K562 (cell line): ENCODE measurements around the gene PTCD3. TPM values are rescaled to one million over a fixed set of nuclear protein-coding genes. Genes with fewer than 3 reads are reported as not detected.

ENCODE experiments used
- BACH1 ChIP-seq: fragments of 200-800 bp; sonication (Bioruptor generic); IDR thresholded peaks from 2 replicates; pipeline ENCODE4 v1.6.1; 2016; ENCODE audit warnings: missing genetic modification characterization, missing compliant biosample characterization
- CTCFL ChIP-seq: IDR thresholded peaks from 2 replicates; pipeline ENCODE4 v1.6.1; 2011; ENCODE audit warnings: borderline replicate concordance, low read depth, mild to moderate bottlenecking, moderate library complexity, low read length; ENCODE audit not compliant: insufficient read depth, poor library complexity, severe bottlenecking
- IFI16 ChIP-seq: fragments of 250-450 bp; sonication (Bioruptor Pico); IDR thresholded peaks from 2 replicates; pipeline ENCODE4 v2.1.2; 2022; ENCODE audit warnings: mild to moderate bottlenecking, inconsistent platforms
- MCM7 ChIP-seq, 2 experiments: fragments of 450-650 bp; IDR thresholded peaks; 2 replicates each; pipeline ENCODE4 v1.6.1; 2016 to 2018
- SMAD4 ChIP-seq: fragments of 250-450 bp; sonication (Bioruptor Pico); conservative IDR thresholded peaks from 2 replicates; pipeline ENCODE4 v1.8.0; 2021; ENCODE audit warnings: inconsistent platforms, mild to moderate bottlenecking, moderate library complexity
- ZMIZ1 ChIP-seq, 2 experiments: fragments of 150-350 bp in 1 of 2; IDR thresholded peaks; 2 replicates each; pipeline ENCODE4 v1.6.1; 2012 to 2016; ENCODE audit warnings: low read depth in 2 of 2, low read length in 2 of 2, mild to moderate bottlenecking in 1 of 2, moderate library complexity in 1 of 2
- ZNF280B ChIP-seq: fragments of 250-450 bp; sonication (Bioruptor Pico); IDR thresholded peaks from 2 replicates; pipeline ENCODE4 v1.5.1; 2021; ENCODE audit warnings: mild to moderate bottlenecking
- ZNF384 ChIP-seq: IDR thresholded peaks from 2 replicates; pipeline ENCODE4 v1.6.1; 2012; ENCODE audit warnings: low read depth, low read length, improper control_type of control experiment
- ZNF696 ChIP-seq: fragments of 250-450 bp; sonication (Bioruptor Pico); conservative IDR thresholded peaks from 2 replicates; pipeline ENCODE4 v1.4.0; 2020; ENCODE audit warnings: mild to moderate bottlenecking, moderate library complexity
- polyA plus RNA-seq, 8 experiments: library from polyadenylated mRNA; depleted of rRNA in 4 of 8; stranded (reverse) in 5 of 8; unstranded in 3 of 8; fragments of >200 nt; fragmentation: Nextera tagmentation in 2 of 8; fragmentation: Illumina TruSeq in 1 of 8; extraction: Ambion mirVana in 2 of 8; extraction: Trizol in 1 of 8; gene quantifications; 2 replicates each; pipeline versions ENCODE4 v1.2.1 to v1.2.3, GENCODE V29; 2011 to 2014; ENCODE audit warnings: inconsistent platforms in 1 of 8, missing spikeins in 1 of 8
- total RNA-seq, 7 experiments: library from RNA; depleted of rRNA in 6 of 7; stranded (reverse); fragments of >200 nt in 6 of 7; fragmentation: Illumina TruSeq in 2 of 7; extraction: Trizol in 2 of 7; gene quantifications; 2 replicates each; pipeline versions ENCODE4 v1.2.1 to v1.2.3, GENCODE V29; 2011 to 2021; ENCODE audit warnings: low replicate concordance in 1 of 7
- TF ChIP-seq, protein P1 (sequence below): fragments of 450-650 bp; IDR thresholded peaks from 2 replicates; pipeline ENCODE4 v1.6.1; 2016; ENCODE audit warnings: antibody characterized with exemption

PTCD3 gene
- total and polyA plus RNA-seq, 9 of the 15 experiments (the other 6 are each of a cell fraction or from before 2014, with no cell fraction given) = 65.2 to 241 (median 172) TPM

- 0 out of 2 replicates have a peak, but pooled peaks have one; percentile 38 for TF ChIP-seq SMAD4 (CRISPR knock-in tag)
- TF ChIP-seq ZNF384 = no peak
- 0 out of 4 replicates have a peak, but pooled peaks of 1 of the 2 experiments have one; percentile 49 for TF ChIP-seq ZMIZ1 (IDR thresholded peaks at IDR 0.05; ENCODE audit: low read depth in 2 of 2, low read length in 2 of 2)
- TF ChIP-seq, protein P1, sequence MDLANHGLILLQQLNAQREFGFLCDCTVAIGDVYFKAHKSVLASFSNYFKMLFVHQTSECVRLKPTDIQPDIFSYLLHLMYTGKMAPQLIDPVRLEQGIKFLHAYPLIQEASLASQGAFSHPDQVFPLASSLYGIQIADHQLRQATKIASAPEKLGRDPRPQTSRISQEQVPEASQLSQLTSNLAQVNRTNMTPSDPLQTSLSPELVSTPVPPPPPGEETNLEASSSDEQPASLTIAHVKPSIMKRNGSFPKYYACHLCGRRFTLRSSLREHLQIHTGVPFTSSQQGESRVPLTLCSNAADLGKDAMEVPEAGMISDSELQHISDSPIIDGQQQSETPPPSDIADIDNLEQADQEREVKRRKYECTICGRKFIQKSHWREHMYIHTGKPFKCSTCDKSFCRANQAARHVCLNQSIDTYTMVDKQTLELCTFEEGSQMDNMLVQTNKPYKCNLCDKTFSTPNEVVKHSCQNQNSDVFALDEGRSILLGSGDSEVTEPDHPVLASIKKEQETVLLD = peak; percentile 96
- peak; percentile 2 for TF ChIP-seq CTCFL
- TF ChIP-seq BACH1 (tag) = peak; percentile 67; the same call in 1 of the 2 replicates
- no peak for TF ChIP-seq IFI16 (CRISPR knock-in tag)
- TF ChIP-seq ZNF696 (CRISPR knock-in tag) = no peak
- TF ChIP-seq ZNF280B (CRISPR knock-in tag) = no peak
- no peak for TF ChIP-seq MCM7 (IDR thresholded peaks at IDR 0.05)
These were observed 625 bp upstream of the PTCD3 start, which contains the start of gene POLR1A (continued) for GRCh38 chr2:86105252-86105968.
